H1 (cell line): ENCODE data around the gene CDK7. TPM values are rescaled to one million over a fixed set of nuclear protein-coding genes. Genes with fewer than 3 reads are reported as not detected.

Source experiments
- CTCF ChIA-PET: fragments of 300-600 bp; sonication (Branson Sonifier 250); formaldehyde crosslinking; loops from one replicate; lab custom pipeline; 2021; ENCODE audit not compliant: partially characterized antibody; lab: Charles Lee
- POLR2A ChIA-PET: fragments of 300-600 bp; sonication (Branson Sonifier 250); formaldehyde crosslinking; loops from one replicate; lab custom pipeline; 2021; ENCODE audit warnings: inconsistent platforms; ENCODE audit not compliant: partially characterized antibody; lab: Charles Lee
- DNase-seq, 2 experiments: peaks; one replicate each; pipeline versions ENCODE4 v3.0.0 to v3.0.0-alpha.2; 2010 to 2022; ENCODE audit warnings: low spot score in 2 of 2, low read depth in 1 of 2, mixed read lengths in 1 of 2
- FAIRE-seq: peaks from 2 replicates; lab custom pipeline; 2011; peaks lifted over from hg19 to GRCh38; lab: Jason Lieb, UNC
- H2AFZ ChIP-seq: 2 replicates; pipeline ENCODE4 v1.8.1; 2012; ENCODE audit warnings: low read length, inconsistent platforms
- H2AK5ac ChIP-seq: 2 replicates; pipeline ENCODE4 v1.6.1; 2013; ENCODE audit warnings: low read depth, low read length
- H2BK120ac ChIP-seq: replicated peaks from 2 replicates; pipeline ENCODE3; 2013; ENCODE audit warnings: low read depth, low read length, inconsistent platforms
- H2BK12ac ChIP-seq: 2 replicates; pipeline ENCODE4 v1.6.1; 2013; ENCODE audit warnings: low read depth, low read length
- H2BK15ac ChIP-seq: 2 replicates; pipeline ENCODE4 v1.6.1; 2013; ENCODE audit warnings: low read length
- H2BK20ac ChIP-seq: 2 replicates; pipeline ENCODE4 v1.6.1; 2013; ENCODE audit warnings: low read length
- H2BK5ac ChIP-seq: 2 replicates; pipeline ENCODE4 v1.6.1; 2013; ENCODE audit warnings: low read depth, low read length
- H3K14ac ChIP-seq: 2 replicates; pipeline ENCODE4 v1.6.1; 2013; ENCODE audit warnings: inconsistent platforms; ENCODE audit not compliant: insufficient read length
- H3K18ac ChIP-seq: 2 replicates; pipeline ENCODE4 v1.6.1; 2013; ENCODE audit warnings: low read length; ENCODE audit errors: extremely low read depth
- H3K23ac ChIP-seq: 2 replicates; pipeline ENCODE4 v1.6.1; 2013; ENCODE audit warnings: inconsistent platforms; ENCODE audit not compliant: insufficient read length
- H3K23me2 ChIP-seq: 2 replicates; pipeline ENCODE4 v1.6.1; 2013; ENCODE audit warnings: low read depth, low read length
- H3K27ac ChIP-seq: 2 replicates; pipeline ENCODE4 v1.6.1; 2011; ENCODE audit warnings: low read depth, low read length, inconsistent platforms
- H3K27me3 ChIP-seq, 4 experiments: replicated peaks in 1 of 4; 1 replicate in 1 of 4; 2 replicates in 3 of 4; pipeline versions ENCODE4 v1.6.1 to v1.8.1; 2011 to 2013; ENCODE audit warnings: low read length in 3 of 4, mild to moderate bottlenecking in 3 of 4, inconsistent platforms in 2 of 4, mixed read lengths in 2 of 4, moderate library complexity in 1 of 4; ENCODE audit not compliant: control insufficient read depth in 3 of 4, insufficient read depth in 3 of 4; ENCODE audit errors: extremely low read depth in 1 of 4
- H3K36me3 ChIP-seq, 4 experiments: 2 replicates each; pipeline versions ENCODE4 v1.6.1 to v1.8.1; 2011 to 2013; ENCODE audit warnings: mild to moderate bottlenecking in 4 of 4, low read length in 3 of 4, moderate library complexity in 2 of 4, control low read depth in 1 of 4, inconsistent platforms in 1 of 4; ENCODE audit not compliant: insufficient read depth in 4 of 4, control insufficient read depth in 2 of 4
- H3K4ac ChIP-seq: replicated peaks from 2 replicates; pipeline ENCODE3; 2013; ENCODE audit warnings: low read length, low read depth, mixed read lengths, inconsistent platforms; ENCODE audit not compliant: insufficient read length
- H3K4me1 ChIP-seq, 4 experiments: replicated peaks in 1 of 4; 1 replicate in 1 of 4; 2 replicates in 3 of 4; pipeline versions ENCODE4 v1.6.1 to v1.8.1; 2011 to 2013; ENCODE audit warnings: low read length in 3 of 4, inconsistent platforms in 2 of 4, mixed read lengths in 1 of 4; ENCODE audit not compliant: insufficient read depth in 4 of 4, control insufficient read depth in 3 of 4
- H3K4me2 ChIP-seq, 2 experiments: 2 replicates each; pipeline versions ENCODE4 v1.6.1 to v1.8.1; 2011 to 2013; ENCODE audit warnings: low read depth in 2 of 2, low read length in 2 of 2, control low read depth in 1 of 2, inconsistent platforms in 1 of 2, mild to moderate bottlenecking in 1 of 2; ENCODE audit not compliant: insufficient read depth in 1 of 2
- H3K4me3 ChIP-seq, 4 experiments: fragments of 200-600, 300-600 bp in 1 of 4; sonication (generic), shearing (Covaris generic), sonication (Bioruptor Twin) in 1 of 4; 2 replicates each; pipeline versions ENCODE4 v1.5.1 to v1.8.1; 2011 to 2016; ENCODE audit warnings: low read length in 4 of 4, low read depth in 3 of 4, control low read depth in 2 of 4, inconsistent platforms in 2 of 4, mild to moderate bottlenecking in 2 of 4, mixed read lengths in 1 of 4, moderate library complexity in 1 of 4; ENCODE audit not compliant: insufficient read depth in 2 of 4; ENCODE audit errors: extremely low read depth in 1 of 4
- H3K56ac ChIP-seq: replicated peaks from 2 replicates; pipeline ENCODE3; 2013; ENCODE audit warnings: low read depth, mild to moderate bottlenecking, mixed read lengths, low read length, inconsistent platforms; ENCODE audit not compliant: insufficient read length
- H3K79me1 ChIP-seq: 2 replicates; pipeline ENCODE4 v1.6.1; 2013; ENCODE audit warnings: low read depth, low read length, control low read depth
- H3K79me2 ChIP-seq, 2 experiments: 2 replicates each; pipeline versions ENCODE4 v1.6.1 to v1.8.1; 2012 to 2013; ENCODE audit warnings: low read length in 2 of 2, mild to moderate bottlenecking in 2 of 2, inconsistent platforms in 1 of 2; ENCODE audit not compliant: insufficient read depth in 2 of 2, control insufficient read depth in 1 of 2
- H3K9ac ChIP-seq, 4 experiments: replicated peaks in 1 of 4; 1 replicate in 1 of 4; 2 replicates in 3 of 4; pipeline versions ENCODE4 v1.6.1 to v1.8.1; 2011 to 2013; ENCODE audit warnings: low read depth in 3 of 4, low read length in 3 of 4, control low read depth in 2 of 4, mild to moderate bottlenecking in 2 of 4, moderate library complexity in 2 of 4, inconsistent platforms in 1 of 4; ENCODE audit errors: extremely low read depth in 1 of 4
- H3K9me3 ChIP-seq, 2 experiments: 2 replicates each; pipeline versions ENCODE4 v1.6.1 to v1.8.1; 2012 to 2013; ENCODE audit warnings: mild to moderate bottlenecking in 2 of 2, moderate library complexity in 2 of 2, control low read depth in 1 of 2, inconsistent platforms in 1 of 2, low read depth in 1 of 2, low read length in 1 of 2, mixed read lengths in 1 of 2; ENCODE audit not compliant: insufficient read depth in 2 of 2
- H4K20me1 ChIP-seq, 2 experiments: replicated peaks in 1 of 2; 2 replicates each; pipeline versions ENCODE3 to v1.8.1; 2011 to 2013; ENCODE audit warnings: inconsistent platforms in 2 of 2, low read length in 2 of 2, mild to moderate bottlenecking in 1 of 2; ENCODE audit not compliant: insufficient read depth in 2 of 2, control insufficient read depth in 1 of 2
- H4K5ac ChIP-seq: 2 replicates; pipeline ENCODE4 v1.6.1; 2013; ENCODE audit warnings: low read length, low read depth, mixed read lengths, inconsistent platforms; ENCODE audit not compliant: insufficient read length
- H4K8ac ChIP-seq: 2 replicates; pipeline ENCODE4 v1.8.0; 2013; ENCODE audit warnings: mild to moderate bottlenecking, moderate library complexity, low read length, inconsistent platforms; ENCODE audit not compliant: insufficient read depth; ENCODE audit errors: extremely low read depth
- H4K91ac ChIP-seq: replicated peaks from 2 replicates; pipeline ENCODE3; 2013; ENCODE audit warnings: low read length, mixed read lengths, inconsistent platforms; ENCODE audit not compliant: insufficient read length
- BACH1 ChIP-seq: IDR thresholded peaks from 2 replicates; pipeline ENCODE4 v1.6.1; 2012; ENCODE audit warnings: low read length, improper control_type of control experiment
- CREB1 ChIP-seq: IDR thresholded peaks from 2 replicates; pipeline ENCODE4 v1.6.1; 2012; ENCODE audit warnings: inconsistent platforms
- CTBP2 ChIP-seq: IDR thresholded peaks from 2 replicates; pipeline ENCODE4 v1.7.0; 2011; ENCODE audit warnings: borderline replicate concordance, mild to moderate bottlenecking, moderate library complexity, mixed read lengths, low read length; ENCODE audit not compliant: insufficient read depth, insufficient read length
- EGR1 ChIP-seq: IDR thresholded peaks from 2 replicates; pipeline ENCODE4 v1.6.1; 2011; ENCODE audit warnings: low read depth, low read length, borderline replicate concordance
- HDAC2 ChIP-seq, 2 experiments: fragments of 300-600 bp in 1 of 2; sonication (generic) in 1 of 2; IDR thresholded peaks; 2 replicates each; pipeline ENCODE4 v1.6.1; 2011 to 2012; ENCODE audit warnings: low read depth in 2 of 2, low read length in 2 of 2, mild to moderate bottlenecking in 2 of 2, moderate library complexity in 2 of 2, borderline replicate concordance in 1 of 2, inconsistent platforms in 1 of 2
- HDAC6 ChIP-seq: IDR thresholded peaks from one replicate; pipeline ENCODE4 v1.7.1; 2012; ENCODE audit warnings: low read depth, mild to moderate bottlenecking, inconsistent platforms, low read length, moderate library complexity
- KDM4A ChIP-seq: IDR thresholded peaks from one replicate; pipeline ENCODE4 v1.7.1; 2012; ENCODE audit warnings: low read depth, mild to moderate bottlenecking, moderate library complexity, low read length, inconsistent platforms; ENCODE audit not compliant: severe bottlenecking
- PHF8 ChIP-seq: fragments of 200-600 bp; sonication (generic); conservative IDR thresholded peaks from 2 replicates; pipeline ENCODE4 v1.7.1; 2012; ENCODE audit warnings: low read depth, mild to moderate bottlenecking, inconsistent platforms, low read length, moderate library complexity
- POLR2AphosphoS5 ChIP-seq: IDR thresholded peaks from 2 replicates; pipeline ENCODE4 v1.6.1; 2011; ENCODE audit warnings: low read depth, low read length
- RBBP5 ChIP-seq: IDR thresholded peaks from 2 replicates; pipeline ENCODE4 v1.7.1; 2012; ENCODE audit warnings: low read depth, mild to moderate bottlenecking, inconsistent platforms, low read length, moderate library complexity, borderline replicate concordance
- SIN3A ChIP-seq, 2 experiments: IDR thresholded peaks in 1 of 2; conservative IDR thresholded peaks in 1 of 2; 2 replicates each; pipeline ENCODE4 v1.6.1; 2011 to 2012; ENCODE audit warnings: low read length in 2 of 2, improper control_type of control experiment in 1 of 2, low read depth in 1 of 2, mild to moderate bottlenecking in 1 of 2
- SIRT6 ChIP-seq: IDR thresholded peaks from one replicate; pipeline ENCODE4 v1.7.1; 2012; ENCODE audit warnings: low read length, inconsistent platforms
- SP1 ChIP-seq: IDR thresholded peaks from 2 replicates; pipeline ENCODE4 v1.6.1; 2011; ENCODE audit warnings: low read depth, low read length
- WGBS, 2 experiments: shearing (Covaris generic) in 1 of 2; methylation state at CpG; one replicate each; pipeline versions ENCODE4 v1.1.6 to v1.1.7; 2013 to 2015; ENCODE audit warnings: low lambda C conversion rate in 2 of 2, mixed read lengths in 2 of 2, inconsistent platforms in 1 of 2, low coverage in 1 of 2, missing lambda C conversion rate in 1 of 2; ENCODE audit not compliant: insufficient replicate concordance in 2 of 2, insufficient coverage in 1 of 2, insufficient read length in 1 of 2; ENCODE audit errors: extremely low coverage in 1 of 2, missing lambda C conversion rate in 1 of 2; 5-methylcytosine and 5-hydroxymethylcytosine counted together
- polyA plus RNA-seq, 7 experiments: library from polyadenylated mRNA; depleted of rRNA in 3 of 7; stranded (reverse) in 5 of 7; unstranded in 2 of 7; fragments of >200 nt in 5 of 7; fragments of 200-250 nt in 2 of 7; gene quantifications; 1 replicate in 5 of 7; 2 replicates in 1 of 7; 4 replicates in 1 of 7; pipeline versions ENCODE4 v1.2.1 to v1.2.3, GENCODE V29; 2011 to 2013; ENCODE audit warnings: missing spikeins in 2 of 7, mixed read lengths in 2 of 7
- total RNA-seq: library from RNA; stranded (reverse); fragmentation: NEBNext Ultra II Directional; extraction: Animal tissue kit (Norgen Biotek cat#: 25700); gene quantifications from 2 replicates; pipeline ENCODE4 v1.2.1, GENCODE V29; 2021

The CDK7 gene
- total and polyA plus RNA-seq, 2 of the 8 experiments (the other 6 are each of a cell fraction or from before 2014, with no cell fraction given): 39.9 to 63.4 TPM

DNA sequence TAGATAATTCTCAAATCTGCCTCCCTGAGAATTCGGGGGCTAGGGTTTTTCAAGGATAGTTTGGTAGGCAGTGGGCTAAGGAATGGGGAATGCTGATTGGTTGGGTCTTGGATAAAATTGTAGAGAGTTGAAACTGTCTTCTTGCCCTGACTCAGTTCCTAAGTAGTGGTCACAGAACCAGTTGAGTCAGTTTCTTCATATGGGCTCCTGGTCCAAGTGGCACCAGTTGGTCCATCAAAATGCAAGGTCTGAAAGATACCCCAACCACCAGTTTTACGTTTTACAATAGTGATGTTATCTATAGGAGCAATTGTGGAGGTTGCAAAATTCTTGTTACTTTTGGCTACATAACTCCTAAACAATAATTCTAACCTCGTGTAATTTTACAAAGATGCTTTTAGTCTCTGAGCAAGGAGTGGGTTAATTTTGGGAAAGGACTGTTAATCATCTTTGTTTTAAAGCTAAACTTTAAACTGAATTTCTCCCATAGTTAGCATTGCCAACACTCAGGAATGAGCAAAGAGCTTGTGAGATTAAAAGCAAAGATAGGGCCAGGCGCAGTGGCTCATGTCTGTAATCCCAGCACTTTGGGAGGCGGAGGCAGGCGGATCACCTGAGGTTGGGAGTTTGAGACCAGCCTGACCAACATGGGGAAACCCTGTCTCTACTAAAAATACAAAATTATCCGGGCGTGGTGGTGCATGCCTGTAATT lies 7.7 kb downstream of the CDK7 start:
- Histone ChIP-seq H3K79me2 (peaks cover 7 to 92% of the 10 kb centered on the region in 2 experiments; a peak in 3 of 4 replicates), H3K4me3 (no peak overlapping the region), H2AFZ (no peak overlapping the region), H4K5ac (no peak overlapping the region), H3K4me2 (no peak overlapping the region), H4K8ac (no peak overlapping the region), H3K14ac (no peak overlapping the region), H3K4me1 (no peaks in the 10 kb centered on the region), H3K56ac (no peak overlapping the region), H2AK5ac (no peak overlapping the region), H3K23ac (no peak overlapping the region), H3K23me2 (no peaks in the 10 kb centered on the region), H3K27ac (no peak overlapping the region), H3K4ac (no peak overlapping the region), H4K91ac (no peak overlapping the region), H2BK5ac (no peak overlapping the region), H3K79me1 (peaks cover 2% of the 10 kb centered on the region; the same call in 1 of the 2 replicates), H4K20me1 (no peaks in the 10 kb centered on the region), H3K9me3 (no peaks in the 10 kb centered on the region), H2BK120ac (no peak overlapping the region), H3K27me3 (no peaks in the 10 kb centered on the region), H2BK12ac (no peak overlapping the region), H3K9ac (no peak overlapping the region), H2BK15ac (no peak overlapping the region), H3K18ac (no peak overlapping the region), H2BK20ac (no peak overlapping the region), H3K36me3 (peaks cover 0 to 22% (median 3%) of the 10 kb centered on the region in 4 experiments; a peak in 4 of 8 replicates)
- WGBS, 2 experiments: 88% methylated on average over 7 of the region's 8 CpGs; no CpG with 5 or more reads in 1 of the 2 experiments
- ChIA-PET POLR2A (interaction anchor here (0.9 to 1.0 kb wide), 2 partner anchors 20 to 92 kb away, joined by 3 to 5 read pairs; no protein-coding TSS in a partner anchor), CTCF (interaction anchor here (1.5 kb wide), 1 partner anchor 149 kb away, joined by 4 read pairs; the partner anchor contains the start of gene SLC30A5)
- FAIRE-seq (no peak), DNase-seq (no peak)
- TF ChIP-seq RBBP5 (no peak), SIRT6 (no peak), CTBP2 (no peak), SIN3A (conservative IDR thresholded peaks at IDR 0.05 in 1 of 2, IDR thresholded peaks at IDR 0.05 in 1 of 2; ENCODE audit: low read depth in 1 of 2, low read length in 2 of 2) (no peak), HDAC6 (no peak), BACH1 (no peak), EGR1 (no peak), SP1 (no peak), PHF8 (no peak), CREB1 (no peak), KDM4A (no peak), HDAC2 (IDR thresholded peaks at IDR 0.05; ENCODE audit: borderline replicate concordance in 1 of 2, low read depth in 2 of 2, low read length in 2 of 2) (no peak), POLR2AphosphoS5 (no peak)
